ENCODE data around the gene PRR23B. TPM values are rescaled to one million over a fixed set of nuclear protein-coding genes. Genes with fewer than 3 reads are reported as not detected.

PRR23B gene
- total RNA-seq, 4 donors from 2014 or later = not detected

GRCh38 chr3:139016430-139017048 lies 4.2 kb downstream of the PRR23B start:
- H3K9me3 ChIP-seq = peaks cover 0 to 3% of the 10 kb centered on the region in 2 donors
- no peak overlapping the region for H3K27ac ChIP-seq
- no peaks in the 10 kb centered on the region for H3K4me1 ChIP-seq
- H3K27me3 ChIP-seq = no peaks in the 10 kb centered on the region
- intact Hi-C loops (cut with DNase I; ENCODE audit: low total_unique reads) = no loop called here
- no peak for DNase-seq
- H3K4me3 ChIP-seq = no peak overlapping the region
- H3K36me3 ChIP-seq = no peaks in the 10 kb centered on the region
- TF ChIP-seq CTCF (IDR thresholded peaks at IDR 0.05) = no peak
- no peak for TF ChIP-seq POLR2A (IDR thresholded peaks at IDR 0.05)

GRCh38 chr3:139006051-139006716 lies 14.5 kb downstream of the PRR23B start, which contains the start of gene PRR23A:
PRR23A (minus strand) TSS chr3:139006268; CDS start chr3:139006268, 0 bp downstream.
- Histone ChIP-seq H3K27ac (no peak within 1 kb of the TSS), H3K9me3 (no peaks in the 10 kb centered on the region), H3K4me3 (no peak within 1 kb of the TSS), H3K36me3 (no peaks in the 10 kb centered on the region), H3K27me3 (no peaks in the 10 kb centered on the region), H3K4me1 (no peaks in the 10 kb centered on the region)
- intact Hi-C loops (cut with DNase I; ENCODE audit: low total_unique reads) = no loop called here
- no peak for DNase-seq
- TF ChIP-seq POLR2A (IDR thresholded peaks at IDR 0.05) (no peak), CTCF (IDR thresholded peaks at IDR 0.05) (no peak)

- intact Hi-C loops (cut with DNase I; ENCODE audit: low total_unique reads) = no loop called here
These were observed 15.3 kb downstream of the PRR23B start for GRCh38 chr3:139005356-139005993.

GRCh38 chr3:138995706-138996105 lies 25.0 kb downstream of the PRR23B start:
- Histone ChIP-seq H3K27ac (no peak overlapping the region), H3K4me3 (no peak overlapping the region), H3K9me3 (no peaks in the 10 kb centered on the region), H3K36me3 (no peaks in the 10 kb centered on the region), H3K27me3 (peaks cover 0 to 6% of the 10 kb centered on the region in 2 donors), H3K4me1 (no peaks in the 10 kb centered on the region)
- DNase-seq = no peak
- TF ChIP-seq CTCF (IDR thresholded peaks at IDR 0.05) (no peak), POLR2A (IDR thresholded peaks at IDR 0.05) (no peak)
- intact Hi-C loops (cut with DNase I; ENCODE audit: low total_unique reads) = no loop called here

More at GRCh38 chr3:139005356-139005993, 15.3 kb downstream of the PRR23B start:
- H3K4me3 ChIP-seq = no peak overlapping the region
- H3K9me3 ChIP-seq = no peaks in the 10 kb centered on the region
- TF ChIP-seq POLR2A (IDR thresholded peaks at IDR 0.05) (no peak), CTCF (IDR thresholded peaks at IDR 0.05) (no peak)
- no peak overlapping the region for H3K27ac ChIP-seq
- no peaks in the 10 kb centered on the region for H3K4me1 ChIP-seq
- H3K36me3 ChIP-seq = no peaks in the 10 kb centered on the region
- no peak for DNase-seq
- no peaks in the 10 kb centered on the region for H3K27me3 ChIP-seq

GRCh38 chr3:138987181-138987580 lies 33.5 kb downstream of the PRR23B start:
- H3K36me3 ChIP-seq = no peaks in the 10 kb centered on the region
- no peak overlapping the region for H3K27ac ChIP-seq
- no peak overlapping the region for H3K4me3 ChIP-seq
- intact Hi-C loops (cut with DNase I; ENCODE audit: low total_unique reads) = no loop called here
- no peaks in the 10 kb centered on the region for H3K9me3 ChIP-seq
- DNase-seq = no peak
- H3K4me1 ChIP-seq = no peaks in the 10 kb centered on the region
- TF ChIP-seq CTCF (IDR thresholded peaks at IDR 0.05) (no peak), POLR2A (IDR thresholded peaks at IDR 0.05) (no peak)
- H3K27me3 ChIP-seq = no peaks in the 10 kb centered on the region

Data from uterus (tissue), 4 donors.